GM23338 (cell line): ENCODE results near the gene PAGR1.

ENCODE experiments used
- CREB1 ChIP-seq: fragments of 250-450 bp; sonication (Bioruptor Pico); IDR thresholded peaks from 2 replicates; pipeline ENCODE4 v1.5.0; 2020; ENCODE audit warnings: low read depth, mild to moderate bottlenecking, moderate library complexity
- EZH2 ChIP-seq: fragments of 200-600 bp; sonication (generic); IDR thresholded peaks from one replicate; pipeline ENCODE4 v1.8.0; 2017; ENCODE audit warnings: antibody characterized with exemption, mild to moderate bottlenecking, low read depth; ENCODE audit not compliant: unreplicated experiment
- EZH2phosphoT487 ChIP-seq: fragments of 200-600 bp; sonication (generic); IDR thresholded peaks from one replicate; pipeline ENCODE4 v1.8.1; 2018; ENCODE audit warnings: antibody characterized with exemption; ENCODE audit not compliant: unreplicated experiment
- JUNB ChIP-seq: IDR thresholded peaks from one replicate; pipeline ENCODE4 v1.6.1; 2016; ENCODE audit warnings: antibody characterized with exemption; ENCODE audit not compliant: unreplicated experiment
- NANOG ChIP-seq: IDR thresholded peaks from 2 replicates; pipeline ENCODE4 v1.6.1; 2016; ENCODE audit warnings: antibody characterized with exemption, borderline replicate concordance
- POLR2AphosphoS5 ChIP-seq: IDR thresholded peaks from 2 replicates; pipeline ENCODE4 v1.6.1; 2016; ENCODE audit warnings: antibody characterized with exemption, low read depth
- STAT1 ChIP-seq: IDR thresholded peaks from one replicate; pipeline ENCODE4 v1.6.1; 2016; ENCODE audit warnings: antibody characterized with exemption; ENCODE audit not compliant: unreplicated experiment
- ZNF114 ChIP-seq: fragments of 250-450 bp; sonication (Bioruptor Pico); IDR thresholded peaks from 2 replicates; pipeline ENCODE4 v1.5.0; 2020; ENCODE audit warnings: mild to moderate bottlenecking, moderate library complexity
- ZNF331 ChIP-seq: fragments of 250-450 bp; sonication (Bioruptor Pico); IDR thresholded peaks from 2 replicates; pipeline ENCODE4 v1.5.0; 2020; ENCODE audit warnings: low read depth, mild to moderate bottlenecking, moderate library complexity
- TF ChIP-seq, protein P1 (sequence below), 2 experiments: fragments of 200-600 bp in 1 of 2; sonication (generic) in 1 of 2; conservative IDR thresholded peaks; 2 replicates each; pipeline versions ENCODE4 v1.5.1 to v1.6.1; 2016 to 2017; ENCODE audit warnings: antibody characterized with exemption in 2 of 2, low read depth in 2 of 2, mild to moderate bottlenecking in 2 of 2, moderate library complexity in 1 of 2
- TF ChIP-seq, protein P2 (sequence below): IDR thresholded peaks from one replicate; pipeline ENCODE4 v1.6.1; 2018; ENCODE audit warnings: antibody characterized with exemption; ENCODE audit not compliant: unreplicated experiment

GRCh38 chr16:29830774-29831173, 14.8 kb downstream of the PAGR1 start:
- TF ChIP-seq, protein P1, sequence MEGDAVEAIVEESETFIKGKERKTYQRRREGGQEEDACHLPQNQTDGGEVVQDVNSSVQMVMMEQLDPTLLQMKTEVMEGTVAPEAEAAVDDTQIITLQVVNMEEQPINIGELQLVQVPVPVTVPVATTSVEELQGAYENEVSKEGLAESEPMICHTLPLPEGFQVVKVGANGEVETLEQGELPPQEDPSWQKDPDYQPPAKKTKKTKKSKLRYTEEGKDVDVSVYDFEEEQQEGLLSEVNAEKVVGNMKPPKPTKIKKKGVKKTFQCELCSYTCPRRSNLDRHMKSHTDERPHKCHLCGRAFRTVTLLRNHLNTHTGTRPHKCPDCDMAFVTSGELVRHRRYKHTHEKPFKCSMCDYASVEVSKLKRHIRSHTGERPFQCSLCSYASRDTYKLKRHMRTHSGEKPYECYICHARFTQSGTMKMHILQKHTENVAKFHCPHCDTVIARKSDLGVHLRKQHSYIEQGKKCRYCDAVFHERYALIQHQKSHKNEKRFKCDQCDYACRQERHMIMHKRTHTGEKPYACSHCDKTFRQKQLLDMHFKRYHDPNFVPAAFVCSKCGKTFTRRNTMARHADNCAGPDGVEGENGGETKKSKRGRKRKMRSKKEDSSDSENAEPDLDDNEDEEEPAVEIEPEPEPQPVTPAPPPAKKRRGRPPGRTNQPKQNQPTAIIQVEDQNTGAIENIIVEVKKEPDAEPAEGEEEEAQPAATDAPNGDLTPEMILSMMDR (conservative IDR thresholded peaks at IDR 0.05; ENCODE audit: low read depth in 2 of 2) = no peak
- TF ChIP-seq JUNB = no peak
- TF ChIP-seq EZH2 = no peak
- TF ChIP-seq POLR2AphosphoS5 = no peak
- no peak for TF ChIP-seq EZH2phosphoT487
- TF ChIP-seq STAT1 = no peak
- TF ChIP-seq, protein P2, sequence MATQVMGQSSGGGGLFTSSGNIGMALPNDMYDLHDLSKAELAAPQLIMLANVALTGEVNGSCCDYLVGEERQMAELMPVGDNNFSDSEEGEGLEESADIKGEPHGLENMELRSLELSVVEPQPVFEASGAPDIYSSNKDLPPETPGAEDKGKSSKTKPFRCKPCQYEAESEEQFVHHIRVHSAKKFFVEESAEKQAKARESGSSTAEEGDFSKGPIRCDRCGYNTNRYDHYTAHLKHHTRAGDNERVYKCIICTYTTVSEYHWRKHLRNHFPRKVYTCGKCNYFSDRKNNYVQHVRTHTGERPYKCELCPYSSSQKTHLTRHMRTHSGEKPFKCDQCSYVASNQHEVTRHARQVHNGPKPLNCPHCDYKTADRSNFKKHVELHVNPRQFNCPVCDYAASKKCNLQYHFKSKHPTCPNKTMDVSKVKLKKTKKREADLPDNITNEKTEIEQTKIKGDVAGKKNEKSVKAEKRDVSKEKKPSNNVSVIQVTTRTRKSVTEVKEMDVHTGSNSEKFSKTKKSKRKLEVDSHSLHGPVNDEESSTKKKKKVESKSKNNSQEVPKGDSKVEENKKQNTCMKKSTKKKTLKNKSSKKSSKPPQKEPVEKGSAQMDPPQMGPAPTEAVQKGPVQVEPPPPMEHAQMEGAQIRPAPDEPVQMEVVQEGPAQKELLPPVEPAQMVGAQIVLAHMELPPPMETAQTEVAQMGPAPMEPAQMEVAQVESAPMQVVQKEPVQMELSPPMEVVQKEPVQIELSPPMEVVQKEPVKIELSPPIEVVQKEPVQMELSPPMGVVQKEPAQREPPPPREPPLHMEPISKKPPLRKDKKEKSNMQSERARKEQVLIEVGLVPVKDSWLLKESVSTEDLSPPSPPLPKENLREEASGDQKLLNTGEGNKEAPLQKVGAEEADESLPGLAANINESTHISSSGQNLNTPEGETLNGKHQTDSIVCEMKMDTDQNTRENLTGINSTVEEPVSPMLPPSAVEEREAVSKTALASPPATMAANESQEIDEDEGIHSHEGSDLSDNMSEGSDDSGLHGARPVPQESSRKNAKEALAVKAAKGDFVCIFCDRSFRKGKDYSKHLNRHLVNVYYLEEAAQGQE = no peak
- TF ChIP-seq NANOG = no peak
- no peak for TF ChIP-seq CREB1 (CRISPR knock-in tag)
- no peak for TF ChIP-seq ZNF114 (CRISPR knock-in tag)
- TF ChIP-seq ZNF331 (CRISPR knock-in tag) = no peak
